RKO (cell line): ENCODE results near the gene RAB3C.

ENCODE experiments used
- DNase-seq: peaks from one replicate; pipeline ENCODE4 v3.0.0-alpha.2; 2016; ENCODE audit warnings: low spot score

RAB3C gene

DNA sequence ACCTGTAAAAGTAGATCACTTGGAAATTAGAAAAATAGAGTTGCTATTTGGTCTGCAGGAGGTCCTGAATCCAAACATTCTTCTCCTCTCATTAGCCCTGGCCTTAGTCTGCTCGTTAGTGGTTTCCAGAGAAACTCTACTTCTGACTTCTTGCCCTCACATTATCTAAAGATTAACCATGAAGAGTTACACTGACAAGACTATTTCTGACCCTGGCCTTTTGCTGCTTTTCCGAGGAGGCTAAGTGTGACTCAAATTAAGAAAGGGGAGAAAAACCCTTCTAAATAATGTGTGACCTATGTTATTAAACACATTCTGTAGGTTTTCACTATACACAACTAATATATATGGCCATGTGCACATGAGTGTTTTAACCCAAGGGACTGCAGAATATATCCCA is 302.4 kb downstream of the RAB3C start:
- no peak for DNase-seq

DNA sequence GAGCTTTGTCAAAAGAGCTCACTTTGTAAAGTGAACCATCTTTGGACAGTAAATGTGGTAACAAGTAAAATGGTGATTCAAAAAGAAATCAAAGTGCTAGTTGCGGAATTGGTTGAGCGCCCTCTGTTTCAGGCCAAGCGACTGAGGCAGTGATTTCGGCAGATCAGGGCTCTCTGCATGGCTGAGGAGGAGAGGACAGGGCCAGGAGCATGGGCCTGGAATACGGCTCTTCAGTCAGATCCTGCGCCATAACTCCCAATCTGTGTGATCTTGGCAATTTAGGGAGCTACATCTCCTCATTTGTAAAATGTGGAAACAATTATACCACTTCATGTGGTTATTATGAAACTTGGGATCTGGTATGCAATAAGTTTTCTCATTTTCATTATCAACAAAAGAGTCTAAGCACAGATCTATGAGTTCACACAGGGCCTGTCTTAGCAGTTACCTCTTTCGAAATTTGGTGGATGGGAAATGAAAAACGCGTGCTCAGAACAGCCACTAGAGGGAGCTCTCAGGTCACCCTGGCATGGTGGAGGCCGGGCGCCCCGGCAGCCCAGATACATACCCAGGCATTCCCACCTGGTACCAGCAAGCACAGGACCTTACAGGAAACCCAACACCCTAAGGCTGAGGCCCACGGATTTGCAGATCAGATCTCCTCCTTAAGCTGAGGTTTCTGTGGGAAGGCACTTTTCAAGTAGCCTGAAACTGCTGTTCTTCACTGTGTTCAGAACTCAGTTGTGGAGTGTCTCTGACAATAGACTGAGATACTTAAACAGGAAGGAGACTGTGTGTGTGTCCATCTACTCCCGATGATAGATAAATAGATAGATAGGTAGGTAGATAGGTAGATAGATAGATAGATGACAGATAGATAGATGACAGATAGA is 303.7 kb downstream of the RAB3C start:
- peak; percentile 69 for DNase-seq

DNA sequence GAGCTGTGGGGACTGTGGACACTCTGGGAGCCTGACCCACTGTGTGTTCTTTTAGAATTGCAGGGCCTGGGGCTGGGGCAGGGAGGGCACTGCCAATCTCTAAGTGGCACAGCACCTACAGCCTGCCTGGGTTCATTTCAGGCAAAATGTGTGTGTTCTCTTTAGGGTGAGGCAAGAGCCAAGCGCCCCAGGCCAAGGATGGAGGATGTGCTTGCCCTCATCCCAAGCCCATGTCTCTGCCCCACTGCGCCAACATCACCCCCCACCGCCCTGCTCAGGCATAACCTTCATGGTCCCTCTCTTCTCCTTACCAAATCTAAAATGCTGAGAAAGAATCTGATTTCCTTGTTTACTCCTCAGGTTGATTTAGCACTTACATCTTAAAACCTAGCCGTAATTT is 304.4 kb downstream of the RAB3C start:
- no peak for DNase-seq

DNA sequence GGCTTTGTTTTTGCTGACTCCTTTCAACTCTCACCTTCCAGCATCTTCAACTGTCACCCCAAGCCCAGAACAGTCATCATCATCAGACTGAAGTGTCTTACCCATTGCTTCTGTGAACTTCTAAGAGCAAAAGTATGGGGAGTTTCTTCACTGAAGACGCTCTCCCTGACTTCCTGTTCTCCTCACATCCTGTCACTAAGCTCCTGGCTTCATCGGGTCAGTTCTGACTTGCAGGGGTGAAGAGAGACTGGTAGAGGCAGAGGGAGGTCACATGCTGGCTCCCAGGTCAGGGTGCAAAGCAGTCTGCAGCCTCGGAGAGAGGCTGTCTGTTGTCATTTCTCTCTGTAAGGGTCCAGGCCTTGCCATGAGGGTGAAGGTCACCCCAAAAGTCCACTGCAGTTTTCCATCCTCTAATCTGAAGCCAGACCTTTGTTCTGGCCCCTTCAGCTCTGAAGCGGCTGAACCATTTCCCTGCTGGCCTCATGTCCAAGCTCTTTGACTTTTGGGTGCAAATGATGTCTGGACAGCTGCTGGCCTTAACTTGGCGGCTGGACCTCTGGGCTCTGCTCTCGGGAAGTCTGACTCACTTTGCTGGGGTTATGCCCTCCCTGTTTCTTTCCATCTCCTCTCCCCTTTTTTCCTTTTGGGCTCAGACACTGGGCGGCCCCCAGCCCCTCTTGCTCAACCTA is 305.0 kb downstream of the RAB3C start:
- no peak for DNase-seq

DNA sequence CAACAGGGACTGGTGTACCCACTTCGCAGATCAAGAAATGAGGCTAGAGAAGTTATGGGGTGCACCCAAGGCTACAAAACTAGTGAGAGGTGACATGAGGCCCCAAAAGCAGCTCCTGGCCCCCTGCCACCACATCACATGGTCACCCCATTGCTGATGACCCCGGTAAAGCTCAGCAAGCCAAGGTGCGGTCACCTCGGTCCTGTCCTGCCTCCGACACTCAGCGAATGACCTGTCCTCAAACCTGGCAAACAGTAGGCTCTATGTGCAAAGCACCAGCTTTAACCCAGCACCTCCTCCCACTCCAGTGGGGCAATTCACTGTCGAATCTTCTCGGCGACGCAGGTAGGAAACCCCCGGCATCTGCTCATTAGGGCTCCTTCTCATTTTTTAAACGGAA is 307.4 kb downstream of the RAB3C start:
- DNase-seq = no peak

DNA sequence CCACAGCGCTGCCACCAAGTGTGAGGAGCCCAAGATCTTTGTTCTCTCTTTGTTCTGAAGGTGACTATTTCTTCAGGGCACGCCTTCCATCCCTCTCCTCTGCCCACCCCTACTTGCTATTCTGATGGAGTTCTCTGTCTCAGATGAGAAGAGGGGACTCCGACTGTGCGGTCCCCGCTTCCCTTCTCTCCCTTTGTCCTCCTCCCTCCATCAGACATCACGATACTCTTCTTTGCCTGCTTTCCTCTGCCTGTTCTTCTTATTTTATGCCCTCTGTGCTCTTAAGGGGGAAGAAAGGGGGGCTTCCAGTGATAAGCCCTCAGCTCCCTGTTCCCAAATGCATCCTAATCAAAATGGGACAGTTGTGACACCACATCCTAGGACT is 307.8 kb downstream of the RAB3C start:
- no peak for DNase-seq

DNA sequence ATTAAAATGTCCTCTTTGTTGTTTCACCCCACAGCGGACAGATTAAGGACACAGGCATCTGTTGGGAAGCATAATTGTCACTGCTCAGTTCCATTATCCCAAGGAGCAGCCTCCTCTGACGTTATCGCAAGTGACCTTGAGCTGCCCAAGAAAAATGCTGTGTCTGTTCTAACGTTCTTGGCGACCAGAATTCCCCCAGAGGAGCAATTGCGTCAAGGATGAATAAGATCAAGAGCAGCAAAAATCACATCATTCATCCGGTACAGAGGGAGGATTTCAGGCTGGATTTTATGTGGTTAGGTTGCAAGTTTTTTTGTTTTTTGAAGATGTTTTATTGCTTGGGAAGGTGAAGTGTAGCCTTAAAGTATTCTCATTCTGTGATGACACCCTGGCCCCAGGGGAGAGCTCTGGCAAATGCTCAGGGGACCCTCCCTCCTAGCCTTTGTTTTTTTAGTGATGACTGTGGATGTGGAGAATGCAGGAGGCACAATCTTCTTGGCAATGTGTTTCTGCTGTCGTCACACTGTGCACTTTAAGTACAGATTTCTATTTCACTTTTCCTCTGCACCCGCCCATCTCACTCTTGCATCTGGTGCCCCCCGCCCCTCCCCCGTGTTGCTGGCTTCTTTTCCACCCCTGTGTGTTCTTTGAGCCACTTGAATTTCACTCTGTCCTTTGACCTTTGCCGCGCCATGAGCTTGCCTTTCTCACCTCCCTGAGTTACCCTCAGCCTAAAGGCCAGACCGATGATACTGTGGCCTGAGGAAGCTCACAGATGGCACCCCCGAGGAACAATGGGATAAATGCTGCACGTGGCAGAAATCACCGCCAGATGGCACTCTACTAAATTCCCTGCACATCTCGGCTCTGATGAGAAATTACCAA is 308.5 kb downstream of the RAB3C start:
- DNase-seq = peak; percentile 64

DNA sequence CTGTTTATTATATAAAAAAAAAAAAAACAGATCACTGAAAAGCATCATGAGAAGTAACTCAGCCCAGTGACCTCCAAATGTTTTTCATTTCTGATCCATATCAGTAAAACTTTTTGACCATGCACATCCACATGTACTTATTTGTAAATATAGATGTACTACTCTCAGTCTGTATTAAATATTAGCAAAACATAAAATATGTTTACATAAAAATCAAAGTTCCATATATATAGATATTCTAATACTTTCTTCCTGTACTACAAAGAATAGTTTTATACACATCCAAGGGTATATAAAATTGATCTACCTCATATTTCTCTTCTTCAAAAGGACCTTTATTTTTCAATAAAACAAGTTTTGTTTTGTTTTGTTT is 309.1 kb downstream of the RAB3C start:
- DNase-seq = no peak

DNA sequence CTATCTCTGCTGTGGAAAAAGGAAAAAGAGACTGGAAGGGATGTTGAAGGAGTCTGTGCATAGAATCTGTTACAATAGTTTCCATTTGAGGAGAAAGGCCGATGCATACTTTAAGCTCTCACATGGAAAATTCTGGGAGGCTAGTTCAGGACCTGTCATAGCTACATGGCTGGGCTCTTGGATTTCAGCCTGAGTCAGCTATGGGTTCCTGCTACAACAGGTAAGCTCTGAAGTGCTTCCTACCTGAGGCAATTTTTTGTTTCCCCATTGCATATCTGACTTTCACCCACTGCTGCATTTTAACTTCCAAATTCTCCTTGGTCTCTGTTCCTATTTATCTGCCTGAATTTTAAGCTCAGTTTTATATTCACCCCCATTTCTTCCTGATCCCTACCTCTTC is 310.7 kb downstream of the RAB3C start:
- DNase-seq = no peak

DNA sequence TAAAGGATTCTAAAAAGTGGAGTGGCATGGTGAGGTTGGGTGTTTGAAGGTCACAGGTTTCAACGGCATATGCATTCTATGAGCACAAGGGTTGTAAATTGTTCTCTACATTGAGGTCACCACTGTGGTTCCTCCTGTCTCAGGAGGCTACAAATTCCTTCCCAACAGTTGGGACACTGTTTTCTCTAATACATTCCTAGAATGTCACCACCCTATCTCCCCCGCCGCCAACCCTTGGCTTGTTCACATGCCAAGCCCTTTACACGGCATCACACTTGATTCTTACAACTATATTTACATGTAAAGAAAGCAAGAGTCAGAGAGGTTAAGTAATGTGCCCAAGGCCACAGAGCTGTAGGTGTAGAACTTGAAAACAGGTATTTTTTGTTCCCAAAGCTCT is 315.1 kb downstream of the RAB3C start:
- no peak for DNase-seq

DNA sequence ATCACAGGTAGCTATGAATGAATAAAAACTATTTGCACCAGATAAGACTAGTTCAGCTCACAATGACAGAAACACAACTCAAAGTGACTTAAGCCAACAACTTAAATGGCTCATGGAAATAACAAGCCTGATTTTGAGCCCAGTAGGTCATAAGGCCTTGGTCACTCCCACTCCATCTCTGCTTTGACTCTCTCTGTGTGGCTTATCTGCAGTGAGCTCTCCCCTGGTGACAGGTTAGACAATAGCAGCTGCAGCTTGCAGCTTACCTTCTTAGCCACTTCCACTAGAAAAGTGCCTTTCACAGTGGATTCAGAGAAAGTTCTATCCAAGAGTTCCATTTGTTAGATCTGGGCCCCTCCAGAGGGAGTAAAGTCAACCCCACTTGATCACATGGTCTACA is 315.7 kb downstream of the RAB3C start:
- no peak for DNase-seq

DNA sequence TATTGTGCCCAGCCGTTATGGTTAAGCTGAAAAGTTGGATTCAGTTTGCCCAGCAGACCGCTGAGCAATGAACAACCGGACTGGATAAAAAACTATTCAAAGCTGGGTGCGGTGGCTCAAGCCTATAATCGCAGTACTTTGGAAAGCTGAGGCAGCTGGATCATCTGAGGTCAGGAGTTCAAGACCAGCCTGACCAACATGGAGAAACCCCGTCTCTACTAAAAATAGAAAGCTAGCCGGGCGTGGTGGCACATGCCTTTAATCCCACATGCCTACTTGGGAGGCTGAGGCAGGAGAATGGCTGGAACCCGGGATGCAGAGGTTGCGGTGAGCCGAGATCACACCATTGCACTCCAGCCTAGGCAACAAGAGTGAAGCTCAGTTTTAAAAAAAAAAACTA is 318.4 kb downstream of the RAB3C start:
- DNase-seq = no peak

DNA sequence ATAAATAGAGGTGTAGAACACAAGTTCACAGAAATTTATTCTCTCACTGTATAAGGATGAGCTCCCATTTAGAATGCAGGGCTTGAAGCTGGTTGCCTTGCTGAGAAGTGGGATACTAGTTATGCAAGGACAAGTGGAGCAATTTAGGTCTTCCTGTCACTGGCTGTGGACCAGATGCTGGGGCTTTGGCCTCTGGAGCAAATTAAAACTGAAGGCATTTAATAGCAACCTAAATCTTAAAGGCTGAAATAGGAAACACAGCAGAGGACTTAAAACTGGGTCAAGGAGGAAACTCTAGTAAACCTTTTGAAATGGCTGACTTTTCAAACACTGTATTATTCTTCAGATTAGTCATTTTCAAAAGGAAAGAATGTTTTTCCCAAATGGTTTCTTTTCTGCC is 319.4 kb downstream of the RAB3C start:
- DNase-seq = no peak

DNA sequence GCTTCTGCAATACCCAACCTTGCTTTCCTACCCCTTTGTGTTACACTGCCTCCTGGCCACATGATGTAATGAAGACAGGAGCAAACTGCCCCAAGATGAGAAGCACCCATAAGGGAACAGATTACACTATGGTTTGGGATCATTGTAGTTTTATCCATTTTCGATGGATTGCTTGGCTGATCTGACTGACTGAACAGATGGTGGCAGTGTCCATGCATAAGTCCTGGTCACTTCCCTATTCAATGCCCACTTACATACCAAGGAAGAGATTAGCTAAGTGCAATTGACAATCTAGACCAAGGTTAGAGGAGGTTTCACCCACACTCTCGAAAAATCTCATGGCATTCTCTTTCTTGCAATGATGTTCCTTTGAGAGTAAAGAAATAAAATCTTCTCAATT is 319.9 kb downstream of the RAB3C start:
- peak; percentile 8 for DNase-seq

DNA sequence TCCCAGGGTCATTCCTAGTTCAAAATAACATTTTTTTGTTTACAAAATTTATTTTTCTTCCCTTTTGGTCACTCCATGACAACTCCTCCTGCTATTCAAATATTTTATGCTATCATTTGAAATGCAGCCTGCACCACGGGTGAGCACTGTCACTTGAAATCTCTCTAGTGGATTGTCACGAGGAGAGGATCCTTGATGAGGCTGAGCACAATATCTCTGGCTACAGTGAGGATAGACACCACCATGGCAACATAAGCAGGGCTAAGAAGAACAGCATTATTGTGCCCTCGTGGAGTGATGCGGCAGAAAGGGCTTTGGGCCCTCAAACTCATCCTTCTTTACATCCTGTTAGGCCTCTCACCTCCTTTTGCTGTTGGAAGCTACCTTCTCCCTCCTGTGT is 321.9 kb downstream of the RAB3C start:
- DNase-seq = no peak

DNA sequence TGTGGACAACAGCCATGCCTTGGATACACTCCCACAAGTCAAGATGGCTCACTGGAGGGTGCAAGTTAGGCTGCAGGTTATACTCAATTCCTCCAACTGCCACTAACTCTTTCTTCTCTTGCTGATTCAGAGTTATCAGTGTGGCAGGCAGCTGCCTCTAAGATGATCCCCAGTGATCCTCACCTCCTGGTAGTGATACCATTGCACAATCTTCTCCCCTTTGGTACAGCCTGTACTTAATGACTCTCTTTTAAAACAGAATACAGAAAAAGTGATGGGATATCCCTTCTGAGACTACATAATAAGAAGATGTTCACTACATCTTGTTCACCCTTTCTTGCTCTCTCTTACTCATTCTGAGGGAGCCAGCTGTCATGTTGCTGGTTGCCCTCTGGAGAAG is 323.1 kb downstream of the RAB3C start:
- no peak for DNase-seq
